ENCODE data around the gene NMT1. TPM values are rescaled to one million over a fixed set of nuclear protein-coding genes. Genes with fewer than 3 reads are reported as not detected.
A peak's percentile ranks its signal among the peaks of the same experiment; 100 is the strongest.
"Not testable (repeated sequence)": the region's sequence is repeated elsewhere in the genome, so short reads cannot be mapped to it uniquely, and the experiment has no call there.

The NMT1 gene
- total RNA-seq, 2 donors from 2014 or later, result 39.4 to 68.5 TPM

- Histone ChIP-seq H3K4me3 (peak overlapping the region; percentile 42 to 53), H3K36me3 (no peaks in the 10 kb centered on the region), H3K4me1 (replicated peaks) (peaks cover 7% of the 10 kb centered on the region), H3K27me3 (replicated peaks; ENCODE audit: insufficient read depth) (no peaks in the 10 kb centered on the region), H3K27ac (peak overlapping the region; percentile 92 to 97), H3K9me3 (no peaks in the 10 kb centered on the region)
- TF ChIP-seq POLR2A (IDR thresholded peaks at IDR 0.05) (no peak), POLR2AphosphoS5 (IDR thresholded peaks at IDR 0.05) (peak; percentile 51)
- 1% methylated on average over 14 of the region's 14 CpGs for WGBS
- intact Hi-C loops (cut with DNase I), result loop anchor here (5.0 kb wide), 1 partner anchor 42 kb away; no protein-coding TSS in a partner anchor
- peak; percentile 75 for DNase-seq (ENCODE audit: low spot score)
Measured at GRCh38 chr17:45050481-45051059, 10.5 kb upstream of the NMT1 start.

- DNase-seq (ENCODE audit: low spot score), result peak; percentile 94
- no peaks in the 10 kb centered on the region for H3K27me3 ChIP-seq (replicated peaks; ENCODE audit: insufficient read depth)
- intact Hi-C loops (cut with DNase I), result loop anchor here (5.0 kb wide), 1 partner anchor 41 kb away; no protein-coding TSS in a partner anchor
- H3K4me1 ChIP-seq (replicated peaks), result peaks cover 7% of the 10 kb centered on the region
- peak within 1 kb of the TSS; percentile 92 to 97 for H3K27ac ChIP-seq
- H3K4me3 ChIP-seq, result peak within 1 kb of the TSS; percentile 46 to 53
- no peaks in the 10 kb centered on the region for H3K36me3 ChIP-seq
- TF ChIP-seq POLR2AphosphoS5 (IDR thresholded peaks at IDR 0.05) (peak; percentile 81), POLR2A (IDR thresholded peaks at IDR 0.05) (peak; percentile 95), CTCF (IDR thresholded peaks at IDR 0.05) (peak in 2 of 4 experiments; percentile 40 to 65)
- WGBS, result 1% methylated on average over 50 of the region's 56 CpGs
- no peaks in the 10 kb centered on the region for H3K9me3 ChIP-seq
Measured at GRCh38 chr17:45051060-45051719, 9.9 kb upstream of the NMT1 start, which contains the start of gene DCAKD. Gene DCAKD, minus strand, starts transcription at chr17:45051632. Its CDS starts 16,747 bp downstream, at chr17:45034885.

- H3K27me3 ChIP-seq (replicated peaks; ENCODE audit: insufficient read depth); H3K9me3 ChIP-seq; H3K4me1 ChIP-seq (replicated peaks); H3K36me3 ChIP-seq; DNase-seq (ENCODE audit: low spot score): not testable (repeated sequence)
- 0% methylated on average over 1 of the region's 54 CpGs for WGBS
- intact Hi-C loops (cut with DNase I), result loop anchor here (5.0 kb wide), 1 partner anchor 41 kb away; no protein-coding TSS in a partner anchor
- Histone ChIP-seq H3K4me3 (peak overlapping the region; percentile 44 to 46), H3K27ac (peak overlapping the region; percentile 79)
Measured at GRCh38 chr17:45051720-45052051, 9.4 kb upstream of the NMT1 start.

- intact Hi-C loops (cut with DNase I), result loop anchor here (5.0 kb wide), 1 partner anchor 40 kb away; no protein-coding TSS in a partner anchor
- H3K9me3 ChIP-seq, result no peaks in the 10 kb centered on the region
- TF ChIP-seq CTCF (IDR thresholded peaks at IDR 0.05), result peak in 1 of 4 experiments; percentile 8
- peak; percentile 30 for TF ChIP-seq POLR2AphosphoS5 (IDR thresholded peaks at IDR 0.05)
- peak; percentile 80 for TF ChIP-seq POLR2A (IDR thresholded peaks at IDR 0.05)
- peak; percentile 19 for DNase-seq (ENCODE audit: low spot score)
- WGBS, result 16% methylated on average over 31 of the region's 36 CpGs
- H3K4me1 ChIP-seq (replicated peaks), result peaks cover 7% of the 10 kb centered on the region
- H3K4me3 ChIP-seq, result peak overlapping the region; percentile 44 to 46
- no peaks in the 10 kb centered on the region for H3K36me3 ChIP-seq
- peak overlapping the region; percentile 79 for H3K27ac ChIP-seq
- no peaks in the 10 kb centered on the region for H3K27me3 ChIP-seq (replicated peaks; ENCODE audit: insufficient read depth)
Measured at GRCh38 chr17:45052052-45052772, 8.9 kb upstream of the NMT1 start.

GRCh38 chr17:45060382-45060796 is 728 bp upstream of the NMT1 start:
- no peaks in the 10 kb centered on the region for H3K36me3 ChIP-seq
- H3K4me1 ChIP-seq (replicated peaks), result peaks cover 4% of the 10 kb centered on the region
- 10% methylated on average over 15 of the region's 15 CpGs for WGBS
- intact Hi-C loops (cut with DNase I), result loop anchor here (5.0 kb wide), 1 partner anchor 47 kb away; no protein-coding TSS in a partner anchor
- no peaks in the 10 kb centered on the region for H3K27me3 ChIP-seq (replicated peaks; ENCODE audit: insufficient read depth)
- H3K27ac ChIP-seq, result peak overlapping the region; percentile 85 to 87
- DNase-seq (ENCODE audit: low spot score), result no peak
- no peaks in the 10 kb centered on the region for H3K9me3 ChIP-seq
- TF ChIP-seq CTCF (IDR thresholded peaks at IDR 0.05), result no peak
- no peak for TF ChIP-seq POLR2A (IDR thresholded peaks at IDR 0.05)
- no peak for TF ChIP-seq POLR2AphosphoS5 (IDR thresholded peaks at IDR 0.05)
- H3K4me3 ChIP-seq, result peak overlapping the region; percentile 65 to 74

All from prostate gland (tissue), 2 donors.